ENCODE measurements around the gene CFAP45.

Gene CFAP45

DNA sequence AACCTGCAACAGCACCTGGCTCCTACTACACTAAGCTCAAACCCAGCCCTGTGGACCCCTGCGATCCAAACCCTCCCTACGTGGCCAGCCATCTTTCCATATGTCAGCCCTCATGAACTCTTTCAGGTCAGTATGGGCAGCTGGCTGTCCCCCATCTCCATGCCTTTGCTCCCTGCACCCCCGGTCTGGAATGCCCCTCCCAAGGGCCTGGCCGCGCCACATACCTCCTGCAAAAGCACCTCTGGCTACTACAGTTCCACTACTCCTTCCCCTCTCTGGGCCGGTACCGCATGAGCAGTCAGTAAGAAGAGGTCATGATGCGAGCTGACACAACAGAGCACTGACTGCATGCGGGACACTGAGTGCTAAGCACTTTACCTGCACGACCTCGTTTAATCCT lies 35.3 kb upstream of the CFAP45 start:
- FAIRE-seq = no peak
- TF ChIP-seq, protein P1, sequence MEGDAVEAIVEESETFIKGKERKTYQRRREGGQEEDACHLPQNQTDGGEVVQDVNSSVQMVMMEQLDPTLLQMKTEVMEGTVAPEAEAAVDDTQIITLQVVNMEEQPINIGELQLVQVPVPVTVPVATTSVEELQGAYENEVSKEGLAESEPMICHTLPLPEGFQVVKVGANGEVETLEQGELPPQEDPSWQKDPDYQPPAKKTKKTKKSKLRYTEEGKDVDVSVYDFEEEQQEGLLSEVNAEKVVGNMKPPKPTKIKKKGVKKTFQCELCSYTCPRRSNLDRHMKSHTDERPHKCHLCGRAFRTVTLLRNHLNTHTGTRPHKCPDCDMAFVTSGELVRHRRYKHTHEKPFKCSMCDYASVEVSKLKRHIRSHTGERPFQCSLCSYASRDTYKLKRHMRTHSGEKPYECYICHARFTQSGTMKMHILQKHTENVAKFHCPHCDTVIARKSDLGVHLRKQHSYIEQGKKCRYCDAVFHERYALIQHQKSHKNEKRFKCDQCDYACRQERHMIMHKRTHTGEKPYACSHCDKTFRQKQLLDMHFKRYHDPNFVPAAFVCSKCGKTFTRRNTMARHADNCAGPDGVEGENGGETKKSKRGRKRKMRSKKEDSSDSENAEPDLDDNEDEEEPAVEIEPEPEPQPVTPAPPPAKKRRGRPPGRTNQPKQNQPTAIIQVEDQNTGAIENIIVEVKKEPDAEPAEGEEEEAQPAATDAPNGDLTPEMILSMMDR (IDR thresholded peaks at IDR 0.05; ENCODE audit: insufficient read depth, missing control alignments) = no peak

DNA sequence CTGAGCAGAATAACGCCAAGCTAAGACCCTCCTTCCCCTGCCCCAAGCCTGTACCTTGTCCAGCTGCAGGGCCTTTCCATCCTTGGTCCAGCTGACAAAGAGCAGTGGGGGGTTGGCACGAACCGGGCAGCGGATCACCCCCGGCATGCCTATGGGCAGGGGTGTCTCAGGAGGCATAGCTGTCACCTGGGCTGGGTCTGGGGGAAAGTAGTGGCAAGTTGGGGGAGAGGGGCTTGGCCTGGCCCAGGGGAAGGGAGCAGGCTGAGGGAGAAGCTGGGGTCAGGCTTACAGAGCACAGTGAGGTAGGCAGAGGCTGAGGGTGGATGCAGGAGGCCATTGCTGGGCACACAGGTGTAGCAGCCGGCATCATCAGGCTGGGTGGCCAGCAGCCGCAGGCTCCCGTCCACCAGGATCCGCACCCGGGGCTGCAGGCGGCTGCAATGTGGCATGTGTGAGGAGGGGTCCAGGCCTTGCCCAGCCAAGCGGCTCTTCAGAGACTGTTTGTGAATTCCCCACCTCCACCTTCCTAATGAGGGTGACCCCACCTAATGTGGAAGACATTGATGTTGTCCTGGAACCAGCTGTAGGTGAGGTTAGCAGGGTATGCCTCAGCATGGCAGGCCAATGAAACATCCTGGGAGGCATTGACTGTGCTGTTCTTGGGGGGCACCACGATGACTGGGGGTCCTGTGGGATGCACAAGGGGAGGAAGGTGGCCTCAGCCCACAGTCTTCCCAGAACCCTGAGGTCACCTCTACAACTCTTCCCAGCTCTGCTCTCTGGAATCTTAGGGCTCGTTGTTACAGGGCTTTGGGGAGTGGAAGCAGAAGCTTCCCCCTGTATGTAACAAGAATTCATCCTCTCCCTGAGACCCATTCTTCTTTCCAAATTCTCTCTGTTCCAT lies 34.4 kb upstream of the CFAP45 start:
- FAIRE-seq (no peak), DNase-seq (ENCODE audit: insufficient read length, low spot score) (no peak)
- TF ChIP-seq, protein P1 (IDR thresholded peaks at IDR 0.05; ENCODE audit: insufficient read depth, missing control alignments) = no peak

More for the DNA sequence above, 35.3 kb upstream of the CFAP45 start:
- no peak for DNase-seq (ENCODE audit: insufficient read length, low spot score)

DNA sequence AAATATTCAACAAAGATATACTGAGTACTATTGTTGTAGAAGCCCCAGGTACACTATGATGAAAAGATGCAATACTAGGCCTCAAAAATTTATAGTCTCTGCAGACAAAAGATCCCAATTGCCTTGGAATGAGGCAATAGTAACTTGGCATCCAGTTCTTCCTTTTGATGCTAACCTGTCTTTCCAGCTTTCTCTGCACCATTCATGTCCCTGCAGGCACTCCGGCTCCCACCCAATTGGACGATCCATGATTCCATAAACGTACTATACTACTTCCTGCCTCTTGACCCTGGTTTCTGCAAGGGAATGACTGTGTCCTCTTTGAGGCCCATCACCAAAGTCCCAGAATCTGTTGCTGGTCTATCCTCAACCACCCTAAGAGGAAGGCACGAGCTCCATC lies 33.4 kb upstream of the CFAP45 start:
- DNase-seq (ENCODE audit: insufficient read length, low spot score) = no peak
- FAIRE-seq = no peak
- TF ChIP-seq, protein P1 (IDR thresholded peaks at IDR 0.05; ENCODE audit: insufficient read depth, missing control alignments) = no peak

DNA sequence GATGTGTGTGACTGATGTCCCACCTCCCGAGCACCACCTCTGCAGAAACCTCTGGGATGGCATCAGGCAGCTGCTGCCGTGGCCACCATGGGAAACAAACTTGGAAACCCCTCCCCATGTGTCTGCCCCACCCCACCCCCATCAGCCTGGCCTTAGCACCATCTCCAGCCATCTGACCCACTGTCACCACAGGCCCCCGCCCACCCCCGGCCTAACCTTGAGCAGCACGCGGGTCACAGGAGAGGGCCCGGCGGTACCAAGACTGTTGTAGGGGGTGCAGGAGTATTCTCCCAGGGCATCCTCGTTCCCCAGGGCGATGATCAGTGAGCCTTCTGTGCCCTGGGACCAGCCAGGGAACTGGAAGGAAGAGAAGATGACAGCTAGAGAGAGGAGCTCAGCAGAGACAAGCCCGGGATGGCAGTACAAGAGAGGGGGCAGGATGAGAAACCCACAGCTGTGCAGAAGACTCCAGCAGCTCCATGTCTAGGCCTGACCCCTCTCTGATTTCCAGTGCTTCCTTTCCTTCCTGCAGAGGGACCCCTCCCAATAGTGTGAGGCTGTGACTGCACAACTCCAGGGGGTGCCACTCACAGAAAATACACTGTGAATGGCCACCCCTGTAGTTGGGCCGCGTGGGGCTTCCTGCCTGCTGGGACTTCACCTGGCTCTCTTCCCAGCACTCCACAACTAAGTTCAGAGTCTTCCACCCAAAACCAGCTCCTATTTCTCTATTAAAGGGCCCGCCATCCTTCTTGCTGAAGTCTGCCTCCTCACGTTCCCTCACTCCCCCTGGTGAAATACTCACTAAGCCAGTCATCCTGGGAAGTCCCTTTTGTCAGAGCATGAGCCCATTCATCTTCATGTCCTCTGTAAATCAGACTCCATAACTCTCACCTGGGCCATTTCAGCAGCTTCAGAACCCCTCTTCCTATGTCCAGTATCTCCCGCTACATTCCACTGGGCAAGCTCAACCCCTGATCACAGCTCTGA lies 32.6 kb upstream of the CFAP45 start:
- TF ChIP-seq, protein P1 (IDR thresholded peaks at IDR 0.05; ENCODE audit: insufficient read depth, missing control alignments) = no peak
- DNase-seq (ENCODE audit: insufficient read length, low spot score) = no peak
- FAIRE-seq = no peak

DNA sequence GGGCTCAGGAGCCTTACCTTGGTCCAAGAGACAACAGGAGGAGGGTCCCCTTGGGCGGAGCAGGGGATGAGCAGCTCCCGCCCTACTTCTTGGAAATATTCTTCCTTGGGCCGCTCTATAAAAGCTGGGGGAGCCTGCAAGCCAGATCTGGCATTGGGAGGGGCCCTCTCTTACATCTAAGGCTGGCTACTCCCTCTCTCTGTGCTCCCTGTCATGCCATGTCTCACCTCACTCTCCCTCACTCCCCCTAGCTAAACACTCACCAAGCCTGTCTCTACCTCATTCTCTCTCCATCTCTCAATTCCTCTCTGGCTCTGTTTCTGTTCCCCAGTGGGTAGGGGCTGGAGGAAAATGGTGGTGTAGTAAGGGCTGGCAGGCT lies 31.8 kb upstream of the CFAP45 start:
- TF ChIP-seq, protein P1 (IDR thresholded peaks at IDR 0.05; ENCODE audit: insufficient read depth, missing control alignments) = no peak
- FAIRE-seq (no peak), DNase-seq (ENCODE audit: insufficient read length, low spot score) (no peak)

DNA sequence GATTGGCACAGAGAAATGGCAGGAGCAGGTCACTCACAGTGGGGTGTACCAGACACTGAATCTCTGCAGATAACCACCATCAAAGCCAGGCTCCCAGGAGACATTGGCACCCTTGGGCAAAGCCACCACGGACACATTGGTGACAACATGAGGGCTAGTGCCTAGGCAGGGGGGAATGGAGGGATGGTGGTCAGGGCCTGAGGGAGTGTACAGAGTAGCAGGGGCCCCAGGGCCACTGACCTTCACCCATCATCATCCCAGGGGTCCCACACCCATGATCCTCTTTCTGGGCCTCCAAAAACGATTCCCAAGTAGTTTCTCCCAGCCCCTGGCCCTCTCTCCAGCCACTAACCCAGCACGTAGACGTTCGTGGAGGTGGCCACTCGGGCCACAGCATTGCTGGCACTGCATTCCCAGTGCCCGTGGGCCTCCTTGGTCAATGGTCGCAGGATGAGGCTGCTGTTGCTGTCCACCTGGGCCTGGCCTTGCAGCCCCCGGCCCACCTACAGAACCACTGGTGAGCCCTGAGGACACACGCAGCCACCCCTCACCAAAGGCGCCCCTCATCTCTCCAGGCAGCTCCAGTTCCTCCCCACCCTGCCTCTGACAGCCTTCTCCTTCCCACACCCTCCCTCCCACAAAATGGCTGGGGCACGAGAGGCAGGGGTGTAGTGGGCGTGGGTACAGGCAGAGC lies 31.3 kb upstream of the CFAP45 start:
- DNase-seq (ENCODE audit: insufficient read length, low spot score) (no peak), FAIRE-seq (no peak)
- TF ChIP-seq, protein P1 (IDR thresholded peaks at IDR 0.05; ENCODE audit: insufficient read depth, missing control alignments) = no peak
